Ecto neural progenitor cell (in vitro differentiated cells): ENCODE results near the gene ANKRD55.

ENCODE experiments used
- DNase-seq: peaks from one replicate; pipeline ENCODE4 v3.0.0-alpha.2; 2018; ENCODE audit warnings: low spot score

The ANKRD55 gene

GRCh38 chr5:56077796-56078233 lies 155.3 kb downstream of the ANKRD55 start:
- no peak for DNase-seq

- DNase-seq, result no peak
Observed at GRCh38 chr5:56076486-56076885, 156.6 kb downstream of the ANKRD55 start.

GRCh38 chr5:56075361-56075760 lies 157.8 kb downstream of the ANKRD55 start:
- DNase-seq, result no peak

- no peak for DNase-seq
Observed at GRCh38 chr5:56072863-56073766, 160.0 kb downstream of the ANKRD55 start.

GRCh38 chr5:56071470-56071869 lies 161.7 kb downstream of the ANKRD55 start:
- DNase-seq, result no peak

GRCh38 chr5:56070851-56071465 lies 162.2 kb downstream of the ANKRD55 start:
- no peak for DNase-seq

- no peak for DNase-seq
Observed at GRCh38 chr5:56069652-56070226, 163.4 kb downstream of the ANKRD55 start.

- DNase-seq, result no peak
Observed at GRCh38 chr5:56066931-56067450, 166.1 kb downstream of the ANKRD55 start.

- no peak for DNase-seq
Observed at GRCh38 chr5:56064984-56065383, 168.1 kb downstream of the ANKRD55 start.

GRCh38 chr5:56060276-56061110 lies 172.6 kb downstream of the ANKRD55 start:
- DNase-seq, result no peak

- no peak for DNase-seq
Observed at GRCh38 chr5:56059854-56060253, 173.3 kb downstream of the ANKRD55 start.

- no peak for DNase-seq
Observed at GRCh38 chr5:56056875-56057274, 176.3 kb downstream of the ANKRD55 start.

GRCh38 chr5:56055859-56056258 lies 177.3 kb downstream of the ANKRD55 start:
- DNase-seq, result no peak

GRCh38 chr5:56055287-56055686 lies 177.8 kb downstream of the ANKRD55 start:
- DNase-seq, result no peak

GRCh38 chr5:56054666-56055065 lies 178.5 kb downstream of the ANKRD55 start:
- no peak for DNase-seq

- no peak for DNase-seq
Observed at GRCh38 chr5:56053363-56053762, 179.8 kb downstream of the ANKRD55 start.

- DNase-seq, result no peak
Observed at GRCh38 chr5:56052735-56053134, 180.4 kb downstream of the ANKRD55 start.

- no peak for DNase-seq
Observed at GRCh38 chr5:56050551-56051255, 182.4 kb downstream of the ANKRD55 start.
